ENCODE data around the gene WDR64. TPM values are rescaled to one million over a fixed set of nuclear protein-coding genes. Genes with fewer than 3 reads are reported as not detected.

WDR64 gene
- polyA plus RNA-seq, 4 donors = 0.09 TPM; not detected in 3

GRCh38 chr1:241762713-241763339 lies 110.7 kb downstream of the WDR64 start:
- H3K27ac ChIP-seq (ENCODE audit: low read depth in 1 of 3, low read length in 2 of 3) = no peak overlapping the region
- 75 to 83% (median 75%) methylated on average over 3 of the region's 3 CpGs for WGBS, 3 donors
- no peaks in the 10 kb centered on the region for H3K4me1 ChIP-seq (ENCODE audit: control insufficient read depth in 3 of 3, insufficient read depth in 2 of 3, low read depth in 1 of 3, low read length in 2 of 3)
- H3K4me3 ChIP-seq (ENCODE audit: low read depth in 1 of 3, low read length in 3 of 3) = no peak overlapping the region
- DNase-seq = no peak
- H3K36me3 ChIP-seq (ENCODE audit: control insufficient read depth in 3 of 3, insufficient read depth in 2 of 3, low read depth in 1 of 3, low read length in 3 of 3) = no peaks in the 10 kb centered on the region
- H3K9me3 ChIP-seq (ENCODE audit: control insufficient read depth in 2 of 2, insufficient read depth in 1 of 2, low read depth in 1 of 2, low read length in 1 of 2) = no peaks in the 10 kb centered on the region
- peaks cover 0 to 3% (median 0%) of the 10 kb centered on the region in 3 donors for H3K27me3 ChIP-seq (ENCODE audit: control insufficient read depth in 3 of 3, insufficient read depth in 3 of 3, low read length in 3 of 3)
- no peak for FAIRE-seq

- Histone ChIP-seq H3K27ac (ENCODE audit: low read depth in 1 of 3, low read length in 2 of 3) (no peak overlapping the region), H3K27me3 (ENCODE audit: control insufficient read depth in 3 of 3, insufficient read depth in 3 of 3, low read length in 3 of 3) (peaks cover 0 to 3% (median 0%) of the 10 kb centered on the region in 3 donors), H3K4me3 (ENCODE audit: low read depth in 1 of 3, low read length in 3 of 3) (no peak overlapping the region), H3K4me1 (ENCODE audit: control insufficient read depth in 3 of 3, insufficient read depth in 2 of 3, low read depth in 1 of 3, low read length in 2 of 3) (no peaks in the 10 kb centered on the region), H3K9me3 (ENCODE audit: control insufficient read depth in 2 of 2, insufficient read depth in 1 of 2, low read depth in 1 of 2, low read length in 1 of 2) (no peaks in the 10 kb centered on the region), H3K36me3 (ENCODE audit: control insufficient read depth in 3 of 3, insufficient read depth in 2 of 3, low read depth in 1 of 3, low read length in 3 of 3) (no peaks in the 10 kb centered on the region)
- WGBS, 3 donors = 74 to 80% (median 77%) methylated on average over 4 of the region's 4 CpGs
- no peak for DNase-seq
- FAIRE-seq = no peak
Measured at GRCh38 chr1:241765390-241765789, 113.3 kb downstream of the WDR64 start.

GRCh38 chr1:241767737-241768136 lies 115.7 kb downstream of the WDR64 start:
- Histone ChIP-seq H3K27me3 (ENCODE audit: control insufficient read depth in 3 of 3, insufficient read depth in 3 of 3, low read length in 3 of 3) (peaks cover 0 to 3% (median 0%) of the 10 kb centered on the region in 3 donors), H3K36me3 (ENCODE audit: control insufficient read depth in 3 of 3, insufficient read depth in 2 of 3, low read depth in 1 of 3, low read length in 3 of 3) (no peaks in the 10 kb centered on the region), H3K4me1 (ENCODE audit: control insufficient read depth in 3 of 3, insufficient read depth in 2 of 3, low read depth in 1 of 3, low read length in 2 of 3) (no peaks in the 10 kb centered on the region), H3K9me3 (ENCODE audit: control insufficient read depth in 2 of 2, insufficient read depth in 1 of 2, low read depth in 1 of 2, low read length in 1 of 2) (no peaks in the 10 kb centered on the region), H3K4me3 (ENCODE audit: low read depth in 1 of 3, low read length in 3 of 3) (no peak overlapping the region), H3K27ac (ENCODE audit: low read depth in 1 of 3, low read length in 2 of 3) (no peak overlapping the region)
- no peak for FAIRE-seq
- WGBS, 3 donors = 39 to 52% (median 42%) methylated on average over 2 of the region's 2 CpGs
- no peak for DNase-seq

GRCh38 chr1:241770115-241770514 lies 118.0 kb downstream of the WDR64 start:
- H3K9me3 ChIP-seq (ENCODE audit: control insufficient read depth in 2 of 2, insufficient read depth in 1 of 2, low read depth in 1 of 2, low read length in 1 of 2) = no peaks in the 10 kb centered on the region
- no peak for FAIRE-seq
- H3K36me3 ChIP-seq (ENCODE audit: control insufficient read depth in 3 of 3, insufficient read depth in 2 of 3, low read depth in 1 of 3, low read length in 3 of 3) = no peaks in the 10 kb centered on the region
- peak in 1 of 2 donors; percentile 10 for DNase-seq
- H3K4me1 ChIP-seq (ENCODE audit: control insufficient read depth in 3 of 3, insufficient read depth in 2 of 3, low read depth in 1 of 3, low read length in 2 of 3) = no peaks in the 10 kb centered on the region
- WGBS, 3 donors = 14 to 27% (median 26%) methylated on average over 1 of the region's 1 CpG
- no peak overlapping the region for H3K27ac ChIP-seq (ENCODE audit: low read depth in 1 of 3, low read length in 2 of 3)
- H3K4me3 ChIP-seq (ENCODE audit: low read depth in 1 of 3, low read length in 3 of 3) = no peak overlapping the region
- H3K27me3 ChIP-seq (ENCODE audit: control insufficient read depth in 3 of 3, insufficient read depth in 3 of 3, low read length in 3 of 3) = peaks cover 0 to 3% (median 0%) of the 10 kb centered on the region in 3 donors

- WGBS, 3 donors = 23 to 53% (median 31%) methylated on average over 2 of the region's 2 CpGs
- H3K4me3 ChIP-seq (ENCODE audit: low read depth in 1 of 3, low read length in 3 of 3) = no peak overlapping the region
- peak; percentile 18 to 20 for DNase-seq
Measured at GRCh38 chr1:241771117-241771516, 119.0 kb downstream of the WDR64 start.

GRCh38 chr1:241772932-241773500 lies 120.9 kb downstream of the WDR64 start:
- H3K9me3 ChIP-seq (ENCODE audit: control insufficient read depth in 2 of 2, insufficient read depth in 1 of 2, low read depth in 1 of 2, low read length in 1 of 2) = no peaks in the 10 kb centered on the region
- FAIRE-seq (no peak), DNase-seq (no peak)
- H3K4me3 ChIP-seq (ENCODE audit: low read depth in 1 of 3, low read length in 3 of 3) = no peak overlapping the region
- no peaks in the 10 kb centered on the region for H3K27me3 ChIP-seq (ENCODE audit: control insufficient read depth in 3 of 3, insufficient read depth in 3 of 3, low read length in 3 of 3)
- no peaks in the 10 kb centered on the region for H3K36me3 ChIP-seq (ENCODE audit: control insufficient read depth in 3 of 3, insufficient read depth in 2 of 3, low read depth in 1 of 3, low read length in 3 of 3)
- 95% methylated on average over 4 of the region's 4 CpGs for WGBS, 3 donors
- no peaks in the 10 kb centered on the region for H3K4me1 ChIP-seq (ENCODE audit: control insufficient read depth in 3 of 3, insufficient read depth in 2 of 3, low read depth in 1 of 3, low read length in 2 of 3)
- H3K27ac ChIP-seq (ENCODE audit: low read depth in 1 of 3, low read length in 2 of 3) = no peak overlapping the region

More at GRCh38 chr1:241771117-241771516, 119.0 kb downstream of the WDR64 start:
- no peaks in the 10 kb centered on the region for H3K36me3 ChIP-seq (ENCODE audit: control insufficient read depth in 3 of 3, insufficient read depth in 2 of 3, low read depth in 1 of 3, low read length in 3 of 3)
- FAIRE-seq = no peak
- H3K27ac ChIP-seq (ENCODE audit: low read depth in 1 of 3, low read length in 2 of 3) = no peak overlapping the region
- H3K27me3 ChIP-seq (ENCODE audit: control insufficient read depth in 3 of 3, insufficient read depth in 3 of 3, low read length in 3 of 3) = peaks cover 0 to 3% (median 0%) of the 10 kb centered on the region in 3 donors
- no peaks in the 10 kb centered on the region for H3K9me3 ChIP-seq (ENCODE audit: control insufficient read depth in 2 of 2, insufficient read depth in 1 of 2, low read depth in 1 of 2, low read length in 1 of 2)
- H3K4me1 ChIP-seq (ENCODE audit: control insufficient read depth in 3 of 3, insufficient read depth in 2 of 3, low read depth in 1 of 3, low read length in 2 of 3) = no peaks in the 10 kb centered on the region

- H3K36me3 ChIP-seq (ENCODE audit: control insufficient read depth in 3 of 3, insufficient read depth in 2 of 3, low read depth in 1 of 3, low read length in 3 of 3) = no peaks in the 10 kb centered on the region
- no peaks in the 10 kb centered on the region for H3K9me3 ChIP-seq (ENCODE audit: control insufficient read depth in 2 of 2, insufficient read depth in 1 of 2, low read depth in 1 of 2, low read length in 1 of 2)
- DNase-seq = no peak
- 35 to 61% (median 39%) methylated on average over 4 of the region's 4 CpGs for WGBS, 3 donors
- H3K4me3 ChIP-seq (ENCODE audit: low read depth in 1 of 3, low read length in 3 of 3) = no peak overlapping the region
- FAIRE-seq = no peak
- no peaks in the 10 kb centered on the region for H3K27me3 ChIP-seq (ENCODE audit: control insufficient read depth in 3 of 3, insufficient read depth in 3 of 3, low read length in 3 of 3)
- H3K27ac ChIP-seq (ENCODE audit: low read depth in 1 of 3, low read length in 2 of 3) = no peak overlapping the region
- H3K4me1 ChIP-seq (ENCODE audit: control insufficient read depth in 3 of 3, insufficient read depth in 2 of 3, low read depth in 1 of 3, low read length in 2 of 3) = no peaks in the 10 kb centered on the region
Measured at GRCh38 chr1:241773991-241774390, 121.9 kb downstream of the WDR64 start.

- FAIRE-seq (no peak), DNase-seq (no peak)
- Histone ChIP-seq H3K27me3 (ENCODE audit: control insufficient read depth in 3 of 3, insufficient read depth in 3 of 3, low read length in 3 of 3) (no peaks in the 10 kb centered on the region), H3K4me1 (ENCODE audit: control insufficient read depth in 3 of 3, insufficient read depth in 2 of 3, low read depth in 1 of 3, low read length in 2 of 3) (no peaks in the 10 kb centered on the region), H3K9me3 (ENCODE audit: control insufficient read depth in 2 of 2, insufficient read depth in 1 of 2, low read depth in 1 of 2, low read length in 1 of 2) (no peaks in the 10 kb centered on the region), H3K36me3 (ENCODE audit: control insufficient read depth in 3 of 3, insufficient read depth in 2 of 3, low read depth in 1 of 3, low read length in 3 of 3) (no peaks in the 10 kb centered on the region), H3K4me3 (ENCODE audit: low read depth in 1 of 3, low read length in 3 of 3) (no peak overlapping the region), H3K27ac (ENCODE audit: low read depth in 1 of 3, low read length in 2 of 3) (no peak overlapping the region)
- WGBS, 3 donors = 63 to 81% (median 71%) methylated on average over 2 of the region's 2 CpGs
Measured at GRCh38 chr1:241775021-241775420, 122.9 kb downstream of the WDR64 start.

- Histone ChIP-seq H3K9me3 (ENCODE audit: control insufficient read depth in 2 of 2, insufficient read depth in 1 of 2, low read depth in 1 of 2, low read length in 1 of 2) (no peaks in the 10 kb centered on the region), H3K36me3 (ENCODE audit: control insufficient read depth in 3 of 3, insufficient read depth in 2 of 3, low read depth in 1 of 3, low read length in 3 of 3) (no peaks in the 10 kb centered on the region), H3K27me3 (ENCODE audit: control insufficient read depth in 3 of 3, insufficient read depth in 3 of 3, low read length in 3 of 3) (no peaks in the 10 kb centered on the region), H3K27ac (ENCODE audit: low read depth in 1 of 3, low read length in 2 of 3) (no peak overlapping the region), H3K4me1 (ENCODE audit: control insufficient read depth in 3 of 3, insufficient read depth in 2 of 3, low read depth in 1 of 3, low read length in 2 of 3) (no peaks in the 10 kb centered on the region), H3K4me3 (ENCODE audit: low read depth in 1 of 3, low read length in 3 of 3) (no peak overlapping the region)
- no peak for FAIRE-seq
- DNase-seq = no peak
Measured at GRCh38 chr1:241776911-241777310, 124.8 kb downstream of the WDR64 start.
